WTC11 (cell line): ENCODE results near the gene BMP2K.

Experiments used
- ESRRA ChIP-seq: sonication (generic); formaldehyde crosslinking; IDR thresholded peaks from 2 replicates; pipeline ENCODE4 v1.8.1; 2022; ENCODE audit warnings: mild to moderate bottlenecking, missing genetic modification reagents, borderline replicate concordance
- IRF2 ChIP-seq: sonication (generic); formaldehyde crosslinking; IDR thresholded peaks from 2 replicates; pipeline ENCODE4 v1.8.0; 2022; ENCODE audit warnings: low read depth, missing genetic modification reagents, borderline replicate concordance
- NFATC4 ChIP-seq: fragments of 250-450 bp; sonication (Bioruptor Pico); IDR thresholded peaks from 2 replicates; pipeline ENCODE4 v1.9.0; 2021; ENCODE audit warnings: mild to moderate bottlenecking
- PRRX2 ChIP-seq: fragments of 250-450 bp; sonication (Bioruptor Pico); IDR thresholded peaks from 2 replicates; pipeline ENCODE4 v1.8.0; 2021; ENCODE audit warnings: mild to moderate bottlenecking
- TEAD1 ChIP-seq: sonication (generic); formaldehyde crosslinking; IDR thresholded peaks from 2 replicates; pipeline ENCODE4 v1.8.0; 2022; ENCODE audit warnings: mild to moderate bottlenecking, missing genetic modification reagents
- TEAD4 ChIP-seq: sonication (generic); formaldehyde crosslinking; IDR thresholded peaks from 2 replicates; pipeline ENCODE4 v1.8.0; 2022; ENCODE audit warnings: mild to moderate bottlenecking, missing genetic modification reagents
- ZNF232 ChIP-seq: sonication (generic); formaldehyde crosslinking; IDR thresholded peaks from 2 replicates; pipeline ENCODE4 v1.8.0; 2022; ENCODE audit warnings: mild to moderate bottlenecking, missing genetic modification reagents
- TF ChIP-seq, protein P1 (sequence below): sonication (generic); formaldehyde crosslinking; IDR thresholded peaks from 2 replicates; pipeline ENCODE4 v1.8.1; 2022; ENCODE audit warnings: missing genetic modification reagents, borderline replicate concordance
- TF ChIP-seq, protein P2 (sequence below): sonication (generic); formaldehyde crosslinking; IDR thresholded peaks from 2 replicates; pipeline ENCODE4 v1.8.0; 2022; ENCODE audit warnings: mild to moderate bottlenecking, missing genetic modification reagents
- TF ChIP-seq, protein P3 (sequence below): sonication (generic); formaldehyde crosslinking; conservative IDR thresholded peaks from 2 replicates; pipeline ENCODE4 v1.8.1; 2023; ENCODE audit warnings: mild to moderate bottlenecking, low read depth, missing genetic modification reagents, moderate library complexity
- TF ChIP-seq, protein P4 (sequence below): sonication (generic); formaldehyde crosslinking; conservative IDR thresholded peaks from 2 replicates; pipeline ENCODE4 v1.8.1; 2022; ENCODE audit warnings: mild to moderate bottlenecking, missing genetic modification reagents

DNA sequence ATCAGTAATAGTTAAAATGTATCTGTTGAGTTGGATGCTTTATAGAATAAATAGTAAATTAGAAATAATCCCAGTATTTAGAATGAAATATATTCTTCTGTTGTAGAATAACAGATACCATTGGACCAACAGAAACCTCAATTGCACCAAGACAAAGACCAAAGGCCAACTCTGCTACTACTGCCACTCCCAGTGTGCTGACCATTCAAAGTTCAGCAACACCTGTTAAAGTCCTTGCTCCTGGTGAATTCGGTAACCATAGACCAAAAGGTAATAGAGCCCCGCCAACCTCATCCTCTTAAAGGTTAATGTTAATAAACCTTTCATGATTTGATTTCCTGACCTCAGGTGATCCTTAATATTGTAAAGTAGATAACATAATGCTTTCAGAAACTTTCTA is 89.3 kb downstream of the BMP2K start:
- no peak for TF ChIP-seq ZNF232 (CRISPR knock-in tag)
- TF ChIP-seq TEAD4 (CRISPR knock-in tag) = no peak
- TF ChIP-seq, protein P1, sequence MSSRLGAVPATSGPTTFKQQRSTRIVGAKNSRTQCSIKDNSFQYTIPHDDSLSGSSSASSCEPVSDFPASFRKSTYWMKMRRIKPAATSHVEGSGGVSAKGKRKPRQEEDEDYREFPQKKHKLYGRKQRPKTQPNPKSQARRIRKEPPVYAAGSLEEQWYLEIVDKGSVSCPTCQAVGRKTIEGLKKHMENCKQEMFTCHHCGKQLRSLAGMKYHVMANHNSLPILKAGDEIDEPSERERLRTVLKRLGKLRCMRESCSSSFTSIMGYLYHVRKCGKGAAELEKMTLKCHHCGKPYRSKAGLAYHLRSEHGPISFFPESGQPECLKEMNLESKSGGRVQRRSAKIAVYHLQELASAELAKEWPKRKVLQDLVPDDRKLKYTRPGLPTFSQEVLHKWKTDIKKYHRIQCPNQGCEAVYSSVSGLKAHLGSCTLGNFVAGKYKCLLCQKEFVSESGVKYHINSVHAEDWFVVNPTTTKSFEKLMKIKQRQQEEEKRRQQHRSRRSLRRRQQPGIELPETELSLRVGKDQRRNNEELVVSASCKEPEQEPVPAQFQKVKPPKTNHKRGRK (CRISPR knock-in tag) = no peak
- TF ChIP-seq, protein P2, sequence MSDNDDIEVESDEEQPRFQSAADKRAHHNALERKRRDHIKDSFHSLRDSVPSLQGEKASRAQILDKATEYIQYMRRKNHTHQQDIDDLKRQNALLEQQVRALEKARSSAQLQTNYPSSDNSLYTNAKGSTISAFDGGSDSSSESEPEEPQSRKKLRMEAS (CRISPR knock-in tag) = no peak
- TF ChIP-seq, protein P3, sequence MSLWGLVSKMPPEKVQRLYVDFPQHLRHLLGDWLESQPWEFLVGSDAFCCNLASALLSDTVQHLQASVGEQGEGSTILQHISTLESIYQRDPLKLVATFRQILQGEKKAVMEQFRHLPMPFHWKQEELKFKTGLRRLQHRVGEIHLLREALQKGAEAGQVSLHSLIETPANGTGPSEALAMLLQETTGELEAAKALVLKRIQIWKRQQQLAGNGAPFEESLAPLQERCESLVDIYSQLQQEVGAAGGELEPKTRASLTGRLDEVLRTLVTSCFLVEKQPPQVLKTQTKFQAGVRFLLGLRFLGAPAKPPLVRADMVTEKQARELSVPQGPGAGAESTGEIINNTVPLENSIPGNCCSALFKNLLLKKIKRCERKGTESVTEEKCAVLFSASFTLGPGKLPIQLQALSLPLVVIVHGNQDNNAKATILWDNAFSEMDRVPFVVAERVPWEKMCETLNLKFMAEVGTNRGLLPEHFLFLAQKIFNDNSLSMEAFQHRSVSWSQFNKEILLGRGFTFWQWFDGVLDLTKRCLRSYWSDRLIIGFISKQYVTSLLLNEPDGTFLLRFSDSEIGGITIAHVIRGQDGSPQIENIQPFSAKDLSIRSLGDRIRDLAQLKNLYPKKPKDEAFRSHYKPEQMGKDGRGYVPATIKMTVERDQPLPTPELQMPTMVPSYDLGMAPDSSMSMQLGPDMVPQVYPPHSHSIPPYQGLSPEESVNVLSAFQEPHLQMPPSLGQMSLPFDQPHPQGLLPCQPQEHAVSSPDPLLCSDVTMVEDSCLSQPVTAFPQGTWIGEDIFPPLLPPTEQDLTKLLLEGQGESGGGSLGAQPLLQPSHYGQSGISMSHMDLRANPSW (CRISPR knock-in tag) = no peak
- no peak for TF ChIP-seq IRF2 (CRISPR knock-in tag)
- no peak for TF ChIP-seq TEAD1 (CRISPR knock-in tag)
- no peak for TF ChIP-seq NFATC4 (CRISPR knock-in tag)
- TF ChIP-seq, protein P4, sequence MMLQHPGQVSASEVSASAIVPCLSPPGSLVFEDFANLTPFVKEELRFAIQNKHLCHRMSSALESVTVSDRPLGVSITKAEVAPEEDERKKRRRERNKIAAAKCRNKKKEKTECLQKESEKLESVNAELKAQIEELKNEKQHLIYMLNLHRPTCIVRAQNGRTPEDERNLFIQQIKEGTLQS (CRISPR knock-in tag) = no peak
- TF ChIP-seq PRRX2 (CRISPR knock-in tag) = no peak
- TF ChIP-seq ESRRA (CRISPR knock-in tag) = no peak
